ENCODE data around the gene USP17L10. TPM values are rescaled to one million over a fixed set of nuclear protein-coding genes. Genes with fewer than 3 reads are reported as not detected.
"Not testable (repeated sequence)": the region's sequence is repeated elsewhere in the genome, so short reads cannot be mapped to it uniquely, and the experiment has no call there.

Gene USP17L10, protein sequence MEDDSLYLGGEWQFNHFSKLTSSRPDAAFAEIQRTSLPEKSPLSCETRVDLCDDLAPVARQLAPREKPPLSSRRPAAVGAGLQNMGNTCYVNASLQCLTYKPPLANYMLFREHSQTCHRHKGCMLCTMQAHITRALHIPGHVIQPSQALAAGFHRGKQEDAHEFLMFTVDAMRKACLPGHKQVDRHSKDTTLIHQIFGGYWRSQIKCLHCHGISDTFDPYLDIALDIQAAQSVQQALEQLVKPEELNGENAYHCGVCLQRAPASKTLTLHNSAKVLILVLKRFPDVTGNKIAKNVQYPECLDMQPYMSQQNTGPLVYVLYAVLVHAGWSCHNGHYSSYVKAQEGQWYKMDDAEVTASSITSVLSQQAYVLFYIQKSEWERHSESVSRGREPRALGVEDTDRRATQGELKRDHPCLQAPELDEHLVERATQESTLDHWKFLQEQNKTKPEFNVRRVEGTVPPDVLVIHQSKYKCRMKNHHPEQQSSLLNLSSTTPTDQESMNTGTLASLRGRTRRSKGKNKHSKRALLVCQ
- not detected for total RNA-seq
- polyA plus RNA-seq = not detected

DNA sequence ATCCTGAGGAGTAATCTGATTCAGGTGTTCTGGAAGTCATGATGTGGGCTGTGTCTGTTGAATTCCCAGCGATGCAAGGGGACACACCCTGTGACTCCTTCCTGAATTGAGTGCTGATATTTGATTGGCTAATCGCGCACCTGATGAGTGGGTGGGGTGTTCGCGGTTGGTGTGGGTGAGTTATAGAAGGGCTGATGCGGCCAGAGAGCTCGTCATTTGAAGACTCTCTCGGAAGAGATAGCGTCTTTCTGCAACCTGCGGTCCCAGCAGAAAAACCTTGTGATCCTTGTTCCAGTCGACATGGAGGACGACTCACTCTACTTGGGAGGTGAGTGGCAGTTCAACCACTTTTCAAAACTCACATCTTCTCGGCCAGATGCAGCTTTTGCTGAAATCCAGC lies at the start of gene USP17L10:
Gene USP17L10 (plus strand): TSS at position 301 of the 400 bp plus-strand sequence. CDS start 0 bp downstream, at position 301.
- WGBS, 2 donors = 88% methylated on average over 13 of the region's 13 CpGs; no CpG with 5 or more reads in 1 of the 2 donors
- H3K4me1 ChIP-seq; H3K27ac ChIP-seq; H3K4me3 ChIP-seq; intact Hi-C loops (cut with DNase I); DNase-seq; H3K27me3 ChIP-seq; H3K9me3 ChIP-seq; H3K36me3 ChIP-seq: not testable (repeated sequence)

DNA sequence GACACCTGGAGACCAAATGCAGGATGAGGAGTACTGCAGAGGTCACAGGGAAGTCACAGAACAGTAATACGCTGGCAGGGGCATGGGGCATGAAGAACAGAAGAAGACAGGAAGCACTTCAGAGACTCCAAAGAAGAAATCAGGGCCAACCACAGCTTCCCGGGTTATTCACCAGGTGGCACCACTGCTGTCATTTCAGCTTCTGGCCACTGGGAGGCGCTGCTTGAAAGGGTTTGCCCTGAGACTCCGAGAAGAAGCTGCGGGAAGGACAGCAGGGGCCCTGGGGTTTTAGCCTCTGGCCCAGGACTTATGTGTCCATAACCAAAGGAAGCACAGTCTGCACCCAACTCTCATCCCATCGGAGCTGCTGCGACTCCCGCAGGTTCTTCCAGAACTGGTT lies 44.5 kb upstream of the USP17L10 start:
- DNase-seq; H3K4me1 ChIP-seq; H3K36me3 ChIP-seq; intact Hi-C loops (cut with DNase I); H3K9me3 ChIP-seq; H3K27ac ChIP-seq; H3K27me3 ChIP-seq; H3K4me3 ChIP-seq: not testable (repeated sequence)
- WGBS, 2 donors = 6 to 24% methylated on average over 8 of the region's 8 CpGs

DNA sequence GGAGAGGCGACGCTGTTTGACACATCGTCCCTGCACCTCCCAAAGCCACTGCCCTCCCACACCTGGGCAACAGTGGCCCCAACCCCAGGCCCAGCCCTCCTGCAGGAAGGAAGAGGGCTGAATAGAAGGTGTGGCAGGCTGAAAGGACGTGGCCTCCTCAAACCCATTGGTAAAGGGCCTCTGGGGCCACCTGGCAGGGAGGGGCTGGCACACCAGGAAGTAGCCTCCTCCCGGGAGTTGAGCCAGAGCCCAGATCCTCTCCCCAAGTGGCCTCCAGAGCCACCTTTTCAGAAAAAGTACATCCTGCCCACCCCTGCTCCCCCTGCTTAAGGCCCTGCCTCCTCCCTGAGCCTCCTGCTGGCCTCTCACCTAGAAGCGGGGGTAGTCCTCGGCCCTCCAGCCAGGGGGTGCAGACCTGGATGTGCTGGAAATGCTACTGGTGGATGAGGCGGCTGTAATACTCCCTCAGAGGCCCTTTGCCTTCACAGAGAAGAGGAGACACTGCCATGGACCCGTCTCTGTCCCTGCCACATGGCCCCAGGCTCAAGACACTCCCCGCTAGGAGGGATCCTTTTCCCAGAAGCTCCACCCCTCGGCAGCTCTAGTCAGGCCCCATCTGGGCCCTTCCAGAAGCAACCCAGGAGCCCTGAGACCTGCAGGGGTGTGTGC lies 40.5 kb upstream of the USP17L10 start, which contains the start of gene FAM90A26:
Gene FAM90A26 (plus strand): TSS at position 619 of the 669 bp plus-strand sequence. CDS start 2,764 bp downstream, outside the sequence.
- H3K4me1 ChIP-seq; H3K9me3 ChIP-seq; H3K36me3 ChIP-seq; intact Hi-C loops (cut with DNase I); H3K27ac ChIP-seq; DNase-seq; H3K27me3 ChIP-seq; H3K4me3 ChIP-seq: not testable (repeated sequence)
- WGBS, 2 donors = 57 to 73% methylated on average over 10 of the region's 11 CpGs

DNA sequence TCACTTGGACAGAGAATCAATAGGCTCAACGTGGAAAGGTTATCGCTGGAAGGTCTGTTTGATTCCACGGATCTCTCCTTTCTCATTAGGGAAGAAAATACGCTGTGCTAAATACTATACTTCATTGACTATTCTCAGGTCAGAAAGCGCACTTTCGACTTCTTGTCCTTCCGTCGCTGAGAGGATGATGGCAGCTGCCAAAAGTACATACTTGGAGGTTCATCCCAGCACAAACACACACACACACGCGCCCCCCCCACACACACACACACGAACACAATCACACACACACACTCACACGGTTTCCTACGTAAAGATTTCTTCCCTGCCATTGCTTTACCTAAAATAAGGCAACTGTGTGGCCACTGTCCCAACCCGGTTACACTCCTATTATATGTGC lies 4.2 kb downstream of the USP17L10 start:
- intact Hi-C loops (cut with DNase I) = not testable (repeated sequence)
- 83% methylated on average over 11 of the region's 14 CpGs for WGBS, 2 donors

DNA sequence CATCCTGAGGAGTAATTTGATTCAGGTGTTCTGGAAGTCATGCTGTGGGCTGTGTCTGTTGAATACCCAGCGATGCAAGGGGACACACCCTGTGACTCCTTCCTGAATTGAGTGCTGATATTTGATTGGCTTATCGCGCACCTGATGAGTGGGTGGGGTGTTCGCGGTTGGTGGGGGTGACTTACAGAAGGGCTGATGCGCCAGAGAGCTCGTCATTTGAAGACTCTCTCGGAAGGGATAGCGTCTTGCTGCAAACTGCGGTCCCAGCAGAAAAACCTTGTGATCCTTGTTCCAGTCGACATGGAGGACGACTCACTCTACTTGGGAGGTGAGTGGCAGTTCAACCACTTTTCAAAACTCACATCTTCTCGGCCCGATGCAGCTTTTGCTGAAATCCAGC lies 4.6 kb downstream of the USP17L10 start, which contains the start of gene USP17L11:
Gene USP17L11 (plus strand): TSS at position 301 of the 400 bp plus-strand sequence. CDS start 0 bp downstream, at position 301.
- H3K9me3 ChIP-seq; H3K4me1 ChIP-seq; H3K4me3 ChIP-seq; intact Hi-C loops (cut with DNase I); DNase-seq; H3K27me3 ChIP-seq; H3K27ac ChIP-seq; H3K36me3 ChIP-seq: not testable (repeated sequence)
- 98% methylated on average over 10 of the region's 14 CpGs; no CpG with 5 or more reads in 1 of the 2 donors for WGBS, 2 donors

More for the DNA sequence above, 4.2 kb downstream of the USP17L10 start:
- not testable (repeated sequence) for H3K27ac ChIP-seq, H3K4me1 ChIP-seq, H3K36me3 ChIP-seq, H3K27me3 ChIP-seq, H3K4me3 ChIP-seq, H3K9me3 ChIP-seq
- peak; percentile 13 for DNase-seq

DNA sequence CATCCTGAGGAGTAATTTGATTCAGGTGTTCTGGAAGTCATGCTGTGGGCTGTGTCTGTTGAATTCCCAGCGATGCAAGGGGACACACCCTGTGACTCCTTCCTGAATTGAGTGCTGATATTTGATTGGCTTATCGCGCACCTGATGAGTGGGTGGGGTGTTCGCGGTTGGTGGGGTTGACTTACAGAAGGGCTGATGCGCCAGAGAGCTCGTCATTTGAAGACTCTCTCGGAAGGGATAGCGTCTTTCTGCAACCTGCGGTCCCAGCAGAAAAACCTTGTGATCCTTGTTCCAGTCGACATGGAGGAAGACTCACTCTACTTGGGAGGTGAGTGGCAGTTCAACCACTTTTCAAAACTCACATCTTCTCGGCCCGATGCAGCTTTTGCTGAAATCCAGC lies 9.4 kb downstream of the USP17L10 start, which contains the start of gene USP17L12:
Gene USP17L12 (plus strand): TSS at position 301 of the 400 bp plus-strand sequence. CDS start 0 bp downstream, at position 301.
- H3K4me1 ChIP-seq; H3K27me3 ChIP-seq; intact Hi-C loops (cut with DNase I); H3K36me3 ChIP-seq; DNase-seq; H3K9me3 ChIP-seq; H3K4me3 ChIP-seq; H3K27ac ChIP-seq: not testable (repeated sequence)
- WGBS, 2 donors = no CpG with 5 or more reads among the region's 13 CpGs

DNA sequence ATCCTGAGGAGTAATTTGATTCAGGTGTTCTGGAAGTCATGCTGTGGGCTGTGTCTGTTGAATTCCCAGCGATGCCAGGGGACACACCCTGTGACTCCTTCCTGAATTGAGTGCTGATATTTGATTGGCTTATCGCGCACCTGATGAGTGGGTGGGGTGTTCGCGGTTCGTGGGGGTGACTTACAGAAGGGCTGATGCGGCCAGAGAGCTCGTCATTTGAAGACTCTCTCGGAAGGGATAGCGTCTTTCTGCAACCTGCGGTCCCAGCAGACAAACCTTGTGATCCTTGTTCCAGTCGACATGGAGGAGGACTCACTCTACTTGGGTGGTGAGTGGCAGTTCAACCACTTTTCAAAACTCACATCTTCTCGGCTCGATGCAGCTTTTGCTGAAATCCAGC lies 14.1 kb downstream of the USP17L10 start, which contains the start of gene USP17L13:
Gene USP17L13 (plus strand): TSS at position 301 of the 400 bp plus-strand sequence. CDS start 0 bp downstream, at position 301.
- H3K36me3 ChIP-seq; H3K27me3 ChIP-seq; DNase-seq; H3K27ac ChIP-seq; H3K4me3 ChIP-seq; H3K4me1 ChIP-seq; intact Hi-C loops (cut with DNase I); H3K9me3 ChIP-seq: not testable (repeated sequence)
- WGBS, 2 donors = no CpG with 5 or more reads among the region's 14 CpGs

DNA sequence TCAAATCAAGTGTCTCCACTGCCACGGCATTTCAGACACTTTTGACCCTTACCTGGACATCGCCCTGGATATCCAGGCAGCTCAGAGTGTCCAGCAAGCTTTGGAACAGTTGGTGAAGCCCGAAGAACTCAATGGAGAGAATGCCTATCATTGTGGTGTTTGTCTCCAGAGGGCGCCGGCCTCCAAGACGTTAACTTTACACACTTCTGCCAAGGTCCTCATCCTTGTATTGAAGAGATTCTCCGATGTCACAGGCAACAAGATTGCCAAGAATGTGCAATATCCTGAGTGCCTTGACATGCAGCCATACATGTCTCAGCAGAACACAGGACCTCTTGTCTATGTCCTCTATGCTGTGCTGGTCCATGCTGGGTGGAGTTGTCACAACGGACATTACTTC lies 19.8 kb downstream of the USP17L10 start:
- WGBS, 2 donors = 93 to 96% methylated on average over 5 to 6 of the region's 8 CpGs
- H3K27ac ChIP-seq; H3K4me1 ChIP-seq; H3K36me3 ChIP-seq; H3K9me3 ChIP-seq; intact Hi-C loops (cut with DNase I); H3K27me3 ChIP-seq; H3K4me3 ChIP-seq: not testable (repeated sequence)
- DNase-seq = peak; percentile 53

DNA sequence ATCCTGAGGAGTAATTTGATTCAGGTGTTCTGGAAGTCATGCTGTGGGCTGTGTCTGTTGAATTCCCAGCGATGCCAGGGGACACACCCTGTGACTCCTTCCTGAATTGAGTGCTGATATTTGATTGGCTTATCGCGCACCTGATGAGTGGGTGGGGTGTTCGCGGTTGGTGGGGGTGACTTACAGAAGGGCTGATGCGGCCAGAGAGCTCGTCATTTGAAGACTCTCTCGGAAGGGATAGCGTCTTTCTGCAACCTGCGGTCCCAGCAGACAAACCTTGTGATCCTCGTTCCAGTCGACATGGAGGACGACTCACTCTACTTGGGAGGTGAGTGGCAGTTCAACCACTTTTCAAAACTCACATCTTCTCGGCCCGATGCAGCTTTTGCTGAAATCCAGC lies 23.6 kb downstream of the USP17L10 start, which contains the start of gene USP17L15:
Gene USP17L15 (plus strand): TSS at position 301 of the 400 bp plus-strand sequence. CDS start 0 bp downstream, at position 301.
- H3K4me1 ChIP-seq; DNase-seq; H3K27ac ChIP-seq; H3K4me3 ChIP-seq; intact Hi-C loops (cut with DNase I); H3K9me3 ChIP-seq; H3K27me3 ChIP-seq; H3K36me3 ChIP-seq: not testable (repeated sequence)
- no CpG with 5 or more reads among the region's 15 CpGs for WGBS, 2 donors

DNA sequence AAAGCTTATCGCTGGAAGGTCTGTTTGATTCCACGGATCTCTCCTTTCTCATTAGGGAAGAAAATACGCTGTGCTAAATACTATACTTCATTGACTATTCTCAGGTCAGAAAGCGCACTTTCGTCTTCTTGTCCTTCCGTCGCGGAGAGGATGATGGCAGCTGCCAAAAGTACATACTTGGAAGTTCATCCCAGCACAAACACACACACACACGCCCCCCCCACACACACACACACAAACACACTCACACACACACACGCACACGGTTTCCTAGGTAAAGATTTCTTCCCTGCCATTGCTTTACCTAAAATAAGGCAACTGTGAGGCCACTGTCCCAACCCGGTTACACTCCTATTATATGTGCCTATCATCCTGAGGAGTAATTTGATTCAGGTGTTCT lies 28.0 kb downstream of the USP17L10 start:
- H3K36me3 ChIP-seq; H3K27me3 ChIP-seq; H3K27ac ChIP-seq; H3K4me1 ChIP-seq; H3K9me3 ChIP-seq; intact Hi-C loops (cut with DNase I); H3K4me3 ChIP-seq: not testable (repeated sequence)
- WGBS, 2 donors = 83 to 88% methylated on average over 11 of the region's 12 CpGs
- peak; percentile 40 for DNase-seq

DNA sequence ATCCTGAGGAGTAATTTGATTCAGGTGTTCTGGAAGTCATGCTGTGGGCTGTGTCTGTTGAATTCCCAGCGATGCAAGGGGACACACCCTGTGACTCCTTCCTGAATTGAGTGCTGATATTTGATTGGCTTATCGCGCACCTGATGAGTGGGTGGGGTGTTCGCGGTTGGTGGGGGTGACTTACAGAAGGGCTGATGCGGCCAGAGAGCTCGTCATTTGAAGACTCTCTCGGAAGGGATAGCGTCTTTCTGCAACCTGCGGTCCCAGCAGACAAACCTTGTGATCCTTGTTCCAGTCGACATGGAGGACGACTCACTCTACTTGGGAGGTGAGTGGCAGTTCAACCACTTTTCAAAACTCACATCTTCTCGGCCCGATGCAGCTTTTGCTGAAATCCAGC lies 33.1 kb downstream of the USP17L10 start, which contains the start of gene USP17L17:
Gene USP17L17 (plus strand): TSS at position 301 of the 400 bp plus-strand sequence. CDS start 0 bp downstream, at position 301.
- DNase-seq; H3K27me3 ChIP-seq; H3K4me3 ChIP-seq; H3K27ac ChIP-seq; H3K9me3 ChIP-seq; H3K4me1 ChIP-seq; intact Hi-C loops (cut with DNase I); H3K36me3 ChIP-seq: not testable (repeated sequence)
- 92 to 98% methylated on average over 5 of the region's 14 CpGs for WGBS, 2 donors

DNA sequence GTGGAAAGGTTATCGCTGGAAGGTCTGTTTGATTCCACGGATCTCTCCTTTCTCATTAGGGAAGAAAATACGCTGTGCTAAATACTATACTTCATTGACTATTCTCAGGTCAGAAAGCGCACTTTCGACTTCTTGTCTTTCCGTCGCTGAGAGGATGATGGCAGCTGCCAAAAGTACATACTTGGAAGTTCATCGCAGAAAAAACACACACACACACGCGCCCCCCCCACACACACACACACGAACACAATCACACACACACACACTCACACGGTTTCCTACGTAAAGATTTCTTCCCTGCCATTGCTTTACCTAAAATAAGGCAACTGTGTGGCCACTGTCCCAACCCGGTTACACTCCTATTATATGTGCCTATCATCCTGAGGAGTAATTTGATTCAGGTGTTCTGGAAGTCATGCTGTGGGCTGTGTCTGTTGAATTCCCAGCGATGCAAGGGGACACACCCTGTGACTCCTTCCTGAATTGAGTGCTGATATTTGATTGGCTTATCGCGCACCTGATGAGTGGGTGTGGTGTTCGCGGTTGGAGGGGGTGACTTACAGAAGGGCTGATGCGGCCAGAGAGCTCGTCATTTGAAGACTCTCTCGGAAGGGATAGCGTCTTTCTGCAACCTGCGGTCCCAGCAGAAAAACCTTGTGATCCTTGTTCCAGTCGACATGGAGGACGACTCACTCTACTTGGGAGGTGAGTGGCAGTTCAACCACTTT lies 37.7 kb downstream of the USP17L10 start, which contains the start of gene USP17L18:
Gene USP17L18 (plus strand): TSS at position 678 of the 728 bp plus-strand sequence. CDS start 0 bp downstream, at position 678.
- 76 to 95% methylated on average over 15 to 21 of the region's 26 CpGs for WGBS, 2 donors
- DNase-seq = peak; percentile 68
- H3K27ac ChIP-seq; H3K27me3 ChIP-seq; H3K4me3 ChIP-seq; H3K9me3 ChIP-seq; intact Hi-C loops (cut with DNase I); H3K4me1 ChIP-seq; H3K36me3 ChIP-seq: not testable (repeated sequence)

Data from sigmoid colon (tissue), 7 donors.